Hematopoietic multipotent progenitor cell treated with erythropoietin and hydrocortisone succinate and interleukin-3 and kit ligand, for 6 days (in vitro differentiated cells): ENCODE data around the gene PRPF40A.

ENCODE experiments used
- DNase-seq: peaks from one replicate; pipeline ENCODE4 v3.0.0-alpha.2; 2015

PRPF40A gene

GRCh38 chr2:152613235-152613634, 104.0 kb downstream of the PRPF40A start:
- no peak for DNase-seq

GRCh38 chr2:152611458-152612231, 105.6 kb downstream of the PRPF40A start:
- DNase-seq, result peak; percentile 74

- DNase-seq, result no peak
Measured at GRCh38 chr2:152609699-152610098, 107.6 kb downstream of the PRPF40A start.

GRCh38 chr2:152609154-152609553, 108.1 kb downstream of the PRPF40A start:
- DNase-seq, result no peak

GRCh38 chr2:152607793-152608300, 109.4 kb downstream of the PRPF40A start:
- DNase-seq, result no peak

- no peak for DNase-seq
Measured at GRCh38 chr2:152606941-152607340, 110.3 kb downstream of the PRPF40A start.

- DNase-seq, result no peak
Measured at GRCh38 chr2:152606081-152606480, 111.2 kb downstream of the PRPF40A start.

GRCh38 chr2:152603166-152603565, 114.1 kb downstream of the PRPF40A start:
- no peak for DNase-seq

- no peak for DNase-seq
Measured at GRCh38 chr2:152602750-152603149, 114.5 kb downstream of the PRPF40A start.
